ENCODE measurements around the gene CLDN14.

CLDN14 gene

DNA sequence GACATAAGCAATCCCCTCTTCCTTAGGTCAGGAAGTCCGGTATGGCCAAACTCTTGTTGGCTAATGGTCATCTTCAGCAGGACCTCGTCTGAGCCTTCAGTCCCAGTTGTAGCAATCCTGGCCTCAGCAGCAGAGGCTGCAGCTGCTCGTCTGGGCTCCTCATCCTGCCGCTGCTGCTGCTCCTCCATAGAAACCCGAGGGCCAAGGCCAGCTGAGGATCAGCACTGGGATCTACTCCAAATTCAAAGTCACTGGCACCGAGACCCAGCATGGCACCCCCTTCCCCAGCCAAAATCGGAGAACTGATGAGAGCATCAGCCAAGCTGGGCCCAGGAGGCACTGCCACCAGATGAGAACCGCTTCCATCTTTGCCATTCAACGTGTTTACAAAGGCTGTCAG is 6.3 kb upstream of the CLDN14 start:
- H3K27ac ChIP-seq: peak overlapping the region; percentile 77; the same call in 1 of the 2 replicates
- TF ChIP-seq, protein P1, sequence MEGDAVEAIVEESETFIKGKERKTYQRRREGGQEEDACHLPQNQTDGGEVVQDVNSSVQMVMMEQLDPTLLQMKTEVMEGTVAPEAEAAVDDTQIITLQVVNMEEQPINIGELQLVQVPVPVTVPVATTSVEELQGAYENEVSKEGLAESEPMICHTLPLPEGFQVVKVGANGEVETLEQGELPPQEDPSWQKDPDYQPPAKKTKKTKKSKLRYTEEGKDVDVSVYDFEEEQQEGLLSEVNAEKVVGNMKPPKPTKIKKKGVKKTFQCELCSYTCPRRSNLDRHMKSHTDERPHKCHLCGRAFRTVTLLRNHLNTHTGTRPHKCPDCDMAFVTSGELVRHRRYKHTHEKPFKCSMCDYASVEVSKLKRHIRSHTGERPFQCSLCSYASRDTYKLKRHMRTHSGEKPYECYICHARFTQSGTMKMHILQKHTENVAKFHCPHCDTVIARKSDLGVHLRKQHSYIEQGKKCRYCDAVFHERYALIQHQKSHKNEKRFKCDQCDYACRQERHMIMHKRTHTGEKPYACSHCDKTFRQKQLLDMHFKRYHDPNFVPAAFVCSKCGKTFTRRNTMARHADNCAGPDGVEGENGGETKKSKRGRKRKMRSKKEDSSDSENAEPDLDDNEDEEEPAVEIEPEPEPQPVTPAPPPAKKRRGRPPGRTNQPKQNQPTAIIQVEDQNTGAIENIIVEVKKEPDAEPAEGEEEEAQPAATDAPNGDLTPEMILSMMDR (conservative IDR thresholded peaks at IDR 0.05): no peak

DNA sequence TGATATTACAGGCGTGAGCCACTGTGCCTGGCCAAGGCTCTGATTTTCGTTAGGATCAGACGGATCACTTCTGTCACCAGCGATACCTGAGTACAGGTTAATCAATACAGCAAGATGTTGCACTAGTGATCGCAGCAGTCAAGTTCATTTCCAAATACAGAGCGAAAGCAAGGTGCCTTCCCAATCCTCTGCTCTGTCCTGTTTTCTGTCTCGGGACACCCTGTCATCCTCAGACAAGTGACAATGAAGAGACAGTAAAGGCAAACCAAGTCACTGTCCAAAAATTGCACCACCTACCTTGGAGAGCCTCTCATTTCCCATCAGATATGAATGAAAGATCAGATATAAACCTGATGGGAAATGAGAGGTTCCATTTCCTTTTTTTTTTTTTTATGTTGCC is 5.6 kb upstream of the CLDN14 start:
- TF ChIP-seq, protein P1 (conservative IDR thresholded peaks at IDR 0.05): no peak
- H3K27ac ChIP-seq: no peak overlapping the region

DNA sequence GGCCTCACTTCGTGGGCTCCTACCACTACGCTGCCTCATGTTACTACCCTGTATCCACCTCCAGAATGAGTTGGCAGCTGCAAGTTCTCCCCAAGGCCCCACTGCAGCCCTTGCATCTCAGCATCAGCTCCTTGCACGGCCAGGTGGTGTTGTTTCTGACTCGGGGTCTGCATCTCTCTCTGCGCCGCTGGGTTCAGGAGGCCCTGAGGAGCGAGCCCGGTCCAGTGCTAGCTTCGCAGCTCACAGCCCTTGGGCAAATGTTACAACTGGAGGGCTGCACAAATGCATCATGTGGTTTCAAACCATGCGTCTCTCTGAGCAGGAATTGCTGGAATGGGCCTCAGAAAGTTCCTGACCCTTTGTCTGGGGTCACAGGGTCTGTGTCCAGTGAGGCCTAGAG is 3.2 kb upstream of the CLDN14 start:
- H3K27ac ChIP-seq: no peak overlapping the region
- TF ChIP-seq, protein P1 (conservative IDR thresholded peaks at IDR 0.05): no peak

DNA sequence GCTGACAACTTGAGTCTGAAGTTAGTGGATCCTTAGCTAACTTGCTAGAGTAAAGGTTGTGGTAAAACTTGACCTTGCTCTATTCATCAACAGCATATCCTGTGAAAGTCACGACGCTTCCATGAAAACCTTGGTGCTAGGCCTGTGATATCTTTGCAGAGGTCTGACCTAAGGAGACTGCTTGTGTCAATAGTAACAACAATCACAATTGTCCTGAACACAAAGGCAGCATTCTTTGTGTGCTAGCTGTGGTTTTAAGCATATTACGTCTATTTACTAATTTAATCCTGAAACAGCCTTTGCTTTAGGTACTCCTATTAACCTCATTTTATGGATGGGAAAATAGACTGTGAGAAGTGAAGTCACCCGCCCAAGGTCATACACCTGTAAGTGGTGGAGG is 2.8 kb upstream of the CLDN14 start:
- no peak overlapping the region for H3K27ac ChIP-seq
- TF ChIP-seq, protein P1 (conservative IDR thresholded peaks at IDR 0.05): no peak

DNA sequence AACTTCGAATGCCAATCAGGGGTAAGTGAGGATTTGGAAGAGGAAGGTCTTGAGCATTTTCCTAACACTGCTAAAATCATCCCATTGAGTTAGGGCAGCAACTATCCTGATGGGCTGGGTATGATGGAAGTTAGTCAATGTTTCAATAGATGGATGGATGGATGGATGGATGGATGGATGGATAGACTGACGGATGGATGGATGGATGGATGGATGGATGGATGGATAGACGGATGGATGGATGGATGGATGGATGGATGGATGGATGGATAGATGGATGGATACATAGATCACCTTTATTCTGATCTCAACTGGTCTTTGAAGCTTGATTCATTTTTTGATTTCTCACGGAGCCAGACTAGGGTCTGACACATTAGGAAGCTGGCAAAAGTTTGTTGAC is 2.3 kb upstream of the CLDN14 start:
- H3K27ac ChIP-seq: no peak overlapping the region
- TF ChIP-seq, protein P1 (conservative IDR thresholded peaks at IDR 0.05): no peak

DNA sequence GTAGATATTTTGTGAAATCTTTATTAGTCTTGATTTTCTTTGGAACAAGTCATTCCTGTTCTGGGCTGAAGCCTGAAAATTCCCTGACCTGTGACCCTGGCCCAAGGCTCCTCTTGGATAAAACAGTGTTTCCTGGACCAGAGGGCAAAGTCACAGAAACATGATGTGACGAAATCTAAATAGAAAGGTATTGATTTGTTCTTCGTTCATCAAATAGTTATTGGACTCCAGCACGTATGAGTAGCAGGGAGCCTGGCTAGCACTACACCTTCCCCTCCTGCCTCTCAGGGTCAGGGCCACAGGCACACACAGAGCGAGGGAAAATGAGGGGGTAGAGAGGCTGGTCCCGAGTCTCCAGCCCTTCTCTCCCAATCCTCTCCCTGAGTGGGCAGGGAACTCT is 1.7 kb upstream of the CLDN14 start:
- H3K27ac ChIP-seq: peak overlapping the region; percentile 0; the same call in 1 of the 2 replicates
- TF ChIP-seq, protein P1 (conservative IDR thresholded peaks at IDR 0.05): no peak

DNA sequence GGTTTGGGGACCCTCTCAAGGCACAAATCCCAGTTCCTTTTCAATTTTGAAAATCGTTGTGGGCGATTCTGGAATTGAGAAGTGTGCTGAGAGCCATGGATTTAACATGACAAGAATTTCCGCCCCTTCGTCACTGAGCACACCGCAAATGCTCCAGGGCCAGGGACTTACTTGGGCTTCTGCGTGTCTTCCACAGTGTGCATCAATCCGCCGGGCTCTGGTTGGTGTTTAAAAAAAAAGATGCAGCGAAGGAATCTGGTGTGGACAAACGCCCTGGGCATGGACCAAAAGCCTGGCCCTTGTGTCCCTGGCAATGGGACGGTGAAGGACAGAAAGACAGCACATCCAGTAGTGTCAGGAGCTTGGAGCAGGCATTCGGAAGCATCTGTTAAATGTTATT is 696 bp upstream of the CLDN14 start:
- TF ChIP-seq, protein P1 (conservative IDR thresholded peaks at IDR 0.05): no peak
- no peak overlapping the region; the same call in 1 of the 2 replicates for H3K27ac ChIP-seq

Measured in VCaP (cell line).